ENCODE measurements around the gene FA2H. TPM values are rescaled to one million over a fixed set of nuclear protein-coding genes. Genes with fewer than 3 reads are reported as not detected.
"Not testable (repeated sequence)": the region's sequence is repeated elsewhere in the genome, so short reads cannot be mapped to it uniquely, and the experiment has no call there.

The FA2H gene
- polyA plus RNA-seq, 1 donor = 0.09 TPM

DNA sequence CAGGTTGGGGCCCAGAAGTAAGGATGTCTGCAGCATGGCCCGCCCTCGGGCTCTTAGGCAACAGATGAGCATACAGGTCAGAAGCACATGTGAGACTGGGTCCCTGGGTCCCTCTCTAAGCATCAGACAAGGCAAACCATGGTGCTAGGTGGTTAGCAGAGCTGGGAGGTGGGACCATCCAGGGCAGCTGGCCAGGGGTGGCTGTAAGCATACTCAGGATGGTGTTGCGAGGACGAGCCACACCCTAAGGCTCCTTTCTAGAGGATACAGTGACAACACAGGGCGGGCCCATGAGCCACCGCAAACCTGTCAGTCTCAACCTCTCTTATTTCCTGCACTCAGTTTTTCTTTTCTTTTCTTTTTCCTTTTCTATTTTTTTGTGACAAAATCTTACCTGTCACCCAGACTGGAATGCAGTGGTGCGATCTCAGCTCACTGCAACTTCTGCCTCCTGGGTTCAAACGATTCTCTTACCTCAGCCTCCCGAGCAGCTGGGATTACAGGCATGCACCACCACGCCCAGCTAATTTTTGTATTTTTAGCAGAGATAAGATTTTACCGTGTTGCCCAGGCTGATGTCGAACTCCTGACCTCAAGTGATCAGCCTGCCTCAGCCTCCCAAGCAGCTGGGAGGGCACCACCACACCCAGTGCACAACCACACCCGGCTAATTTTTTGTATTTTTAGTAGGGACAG is 3.6 kb downstream of the FA2H start:
- DNase-seq (ENCODE audit: low read depth) = no peak

- DNase-seq (ENCODE audit: low read depth) = no peak
Measured at GRCh38 chr16:74769586-74770190, 4.9 kb downstream of the FA2H start.

- DNase-seq (ENCODE audit: low read depth) = no peak
Measured at GRCh38 chr16:74768239-74768638, 6.4 kb downstream of the FA2H start.

GRCh38 chr16:74767749-74768148 is 6.9 kb downstream of the FA2H start:
- no peak for DNase-seq (ENCODE audit: low read depth)

DNA sequence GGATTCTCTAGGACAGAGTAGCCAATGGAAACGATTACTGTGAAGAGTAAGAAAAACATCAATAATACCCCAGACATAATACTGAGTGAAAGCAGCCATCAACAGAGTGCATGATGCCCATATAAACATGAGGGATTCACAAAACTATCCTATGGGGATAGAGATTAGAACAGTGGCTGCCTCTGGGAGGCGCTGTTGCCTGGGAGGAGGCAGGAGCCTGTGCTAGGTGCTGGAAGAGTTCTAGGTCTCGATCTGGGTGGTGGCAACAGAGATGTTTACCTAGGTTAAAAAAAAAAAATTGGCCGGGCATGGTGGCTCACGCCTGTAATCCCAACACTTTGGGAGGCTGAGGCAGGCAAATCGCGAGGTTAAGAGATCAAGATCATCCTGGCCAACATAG is 7.9 kb downstream of the FA2H start:
- DNase-seq (ENCODE audit: low read depth) = no peak

DNA sequence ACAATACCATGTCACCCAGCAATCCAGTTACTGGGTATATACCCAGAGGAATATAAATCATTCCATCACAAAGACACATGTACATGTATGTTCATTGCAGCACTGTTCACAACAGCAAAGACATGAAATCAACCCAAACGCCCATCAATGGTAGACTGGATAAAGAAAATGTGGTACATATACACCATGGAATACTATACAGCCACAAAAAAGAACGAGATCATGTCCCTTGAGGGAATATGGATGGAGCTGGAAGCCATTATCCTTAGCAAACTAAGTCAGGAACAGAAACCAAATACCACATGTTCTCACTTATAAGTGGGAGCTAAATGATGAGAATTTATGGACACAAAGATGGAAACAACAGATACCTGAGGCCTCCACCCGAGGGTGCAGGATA is 10.4 kb downstream of the FA2H start:
- DNase-seq (ENCODE audit: low read depth) = not testable (repeated sequence)

DNA sequence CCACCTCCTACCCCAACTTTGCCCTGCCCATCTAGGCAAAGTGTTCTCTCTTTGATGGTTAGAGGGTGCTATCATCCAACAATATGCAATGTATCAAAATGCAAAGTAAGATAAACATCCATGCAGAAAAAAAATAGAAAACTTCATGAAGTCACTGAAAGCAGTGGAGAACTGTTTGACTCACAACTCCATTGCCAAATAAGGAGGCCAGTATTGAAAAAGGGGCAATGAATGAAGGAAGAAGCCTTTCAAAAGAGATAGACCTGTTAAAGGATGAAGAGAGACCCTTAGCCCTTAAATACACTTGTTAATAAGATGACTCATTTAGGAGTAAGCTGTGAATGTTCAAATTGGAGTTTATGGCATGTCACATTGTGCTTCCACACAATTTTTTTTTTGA is 13.0 kb downstream of the FA2H start:
- no peak for DNase-seq (ENCODE audit: low read depth)

DNA sequence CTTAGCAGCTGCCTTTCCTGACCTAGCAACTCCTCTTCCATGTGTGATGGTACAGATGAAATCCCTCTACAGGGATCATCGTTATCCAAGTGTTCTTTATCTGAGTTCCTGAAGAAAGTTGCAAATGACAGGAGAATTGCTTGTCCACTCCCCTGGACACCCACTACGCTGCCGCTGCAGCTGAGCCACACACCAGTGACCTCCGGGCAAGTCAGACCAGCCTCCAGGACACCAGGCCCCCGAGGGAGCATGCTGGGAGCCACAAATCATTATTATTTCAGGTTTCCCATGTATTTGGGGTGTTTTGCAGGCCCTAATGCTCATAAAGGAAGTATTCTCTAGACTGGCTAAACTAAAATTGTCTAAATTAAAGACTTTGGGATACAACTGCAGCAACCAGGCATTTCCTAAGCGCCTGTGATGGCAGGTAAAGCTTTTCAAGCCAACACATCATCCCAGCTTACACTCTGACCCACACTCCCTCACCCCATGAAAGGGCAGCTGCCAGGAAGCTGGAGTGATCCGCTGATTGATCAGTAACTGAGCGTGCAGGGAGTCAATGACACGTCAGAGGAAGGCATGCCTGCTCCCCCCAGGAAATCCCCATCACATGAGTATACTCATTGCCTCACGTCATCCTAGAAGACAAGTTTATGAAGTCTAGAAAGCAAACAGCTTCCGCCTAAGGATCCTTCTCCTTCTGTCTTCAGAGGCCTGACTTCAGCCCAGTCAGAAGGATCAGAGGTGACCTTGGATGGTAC is 14.4 kb downstream of the FA2H start:
- no peak for DNase-seq (ENCODE audit: low read depth)

- no peak for DNase-seq (ENCODE audit: low read depth)
Measured at GRCh38 chr16:74759564-74759963, 15.1 kb downstream of the FA2H start.

GRCh38 chr16:74758801-74759200 is 15.8 kb downstream of the FA2H start:
- DNase-seq (ENCODE audit: low read depth) = no peak

DNA sequence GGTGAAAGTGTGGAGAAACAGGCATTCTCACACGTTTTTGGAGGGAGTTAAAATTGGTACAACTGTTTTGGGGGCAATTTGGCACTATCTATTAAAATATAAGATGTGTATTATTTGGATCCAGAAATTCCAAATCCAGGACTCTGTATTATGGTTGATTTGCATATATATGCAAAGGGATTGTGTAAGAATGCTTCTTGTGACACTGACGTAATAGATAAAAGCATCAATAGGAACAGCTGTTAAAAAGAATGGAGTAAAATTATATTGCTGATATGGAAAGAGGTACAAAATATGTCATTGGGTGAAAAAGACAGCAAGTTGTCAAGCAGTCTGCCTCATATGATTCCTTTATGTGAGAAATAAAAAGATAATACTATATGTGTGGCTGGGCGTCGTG is 17.3 kb downstream of the FA2H start:
- DNase-seq (ENCODE audit: low read depth) = no peak

DNA sequence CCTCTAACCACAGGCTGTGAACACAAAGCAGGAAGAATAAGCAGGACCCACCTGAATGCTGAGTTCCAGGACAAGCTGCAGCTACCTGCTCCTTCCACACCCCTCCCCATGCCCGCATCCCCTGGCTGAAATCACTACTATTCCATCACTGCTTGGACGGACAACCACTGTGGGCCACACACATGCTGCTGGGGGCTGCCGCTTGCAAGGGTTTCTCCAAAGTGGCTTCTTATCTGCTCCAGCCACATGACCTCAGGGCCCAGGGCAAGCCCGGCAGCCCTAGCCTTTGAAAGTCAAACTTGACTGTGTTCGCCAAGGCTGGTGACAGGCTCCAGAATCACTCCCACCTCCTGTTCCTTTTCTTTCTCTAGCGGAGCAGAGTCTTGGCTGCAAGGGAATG is 18.4 kb downstream of the FA2H start:
- DNase-seq (ENCODE audit: low read depth) = no peak

- DNase-seq (ENCODE audit: low read depth) = no peak
Measured at GRCh38 chr16:74753180-74753579, 21.4 kb downstream of the FA2H start.

GRCh38 chr16:74752756-74753155 is 21.9 kb downstream of the FA2H start:
- no peak for DNase-seq (ENCODE audit: low read depth)

- no peak for DNase-seq (ENCODE audit: low read depth)
Measured at GRCh38 chr16:74752258-74752657, 22.4 kb downstream of the FA2H start.

GRCh38 chr16:74751658-74752057 is 23.0 kb downstream of the FA2H start:
- DNase-seq (ENCODE audit: low read depth) = no peak

- DNase-seq (ENCODE audit: low read depth) = no peak
Measured at GRCh38 chr16:74749291-74750055, 25.1 kb downstream of the FA2H start.

DNA sequence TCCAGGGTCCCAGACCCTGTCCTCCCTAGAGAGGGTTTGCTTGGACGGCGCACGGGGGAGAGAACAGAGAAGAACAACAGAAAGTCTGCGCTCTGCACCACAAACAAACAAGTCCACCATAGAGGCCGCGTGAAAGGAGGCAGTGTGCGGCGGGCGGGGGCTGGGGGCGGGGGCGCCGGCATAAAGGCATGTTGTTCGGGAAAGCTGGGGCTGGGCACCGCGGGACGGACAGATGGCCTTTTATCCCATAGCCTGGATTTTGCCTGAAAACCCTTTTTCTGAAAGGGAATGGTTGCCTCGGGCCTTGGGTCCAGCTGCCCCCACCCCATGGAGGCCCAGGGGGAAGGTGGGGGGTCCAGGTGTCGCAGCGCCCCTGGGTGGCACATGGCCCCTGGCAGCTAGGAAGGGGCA is 26.0 kb downstream of the FA2H start:
- DNase-seq (ENCODE audit: low read depth) = no peak

DNA sequence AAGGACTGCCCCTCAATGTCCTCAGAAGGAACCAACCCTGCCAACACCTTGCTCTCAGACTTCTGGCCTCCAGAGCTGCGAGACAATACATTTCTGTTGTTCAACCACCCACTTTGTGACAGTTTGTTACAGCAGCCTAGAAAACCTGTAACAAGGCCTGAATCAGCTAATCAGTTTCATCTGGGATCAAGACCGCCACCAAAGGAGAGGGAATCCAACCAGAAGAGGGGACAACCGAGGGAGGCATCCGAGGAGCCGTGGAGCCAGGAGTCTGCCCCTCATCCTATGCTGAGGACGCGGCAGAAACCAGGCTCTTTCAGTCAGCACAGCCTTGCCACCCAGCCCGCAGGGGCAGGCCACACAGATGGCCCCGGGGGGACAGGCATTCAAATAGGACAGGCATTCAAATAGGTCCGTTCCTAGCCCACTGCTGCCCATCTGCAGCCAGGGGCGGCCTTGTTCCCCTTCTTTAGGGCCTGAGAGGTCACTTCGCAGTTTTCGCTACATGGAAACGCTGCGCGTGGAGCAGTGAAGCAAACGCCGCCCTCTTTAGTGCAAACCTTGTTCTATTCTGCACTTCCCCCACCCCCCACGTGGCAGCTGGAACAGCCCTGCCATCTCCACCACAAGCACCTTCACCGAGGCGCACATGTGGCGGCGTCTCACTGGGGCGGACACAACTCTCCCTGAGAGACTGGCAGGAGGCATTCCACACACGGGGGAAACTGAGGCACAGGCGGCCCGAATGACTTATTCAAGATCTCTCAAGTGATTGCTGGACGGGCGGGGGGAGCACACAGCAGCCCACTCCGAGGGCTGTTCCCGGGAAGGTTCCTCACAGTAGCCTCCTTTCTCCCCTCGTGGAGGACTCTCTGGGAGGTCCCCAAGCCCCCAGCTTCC is 26.7 kb downstream of the FA2H start:
- no peak for DNase-seq (ENCODE audit: low read depth)

DNA sequence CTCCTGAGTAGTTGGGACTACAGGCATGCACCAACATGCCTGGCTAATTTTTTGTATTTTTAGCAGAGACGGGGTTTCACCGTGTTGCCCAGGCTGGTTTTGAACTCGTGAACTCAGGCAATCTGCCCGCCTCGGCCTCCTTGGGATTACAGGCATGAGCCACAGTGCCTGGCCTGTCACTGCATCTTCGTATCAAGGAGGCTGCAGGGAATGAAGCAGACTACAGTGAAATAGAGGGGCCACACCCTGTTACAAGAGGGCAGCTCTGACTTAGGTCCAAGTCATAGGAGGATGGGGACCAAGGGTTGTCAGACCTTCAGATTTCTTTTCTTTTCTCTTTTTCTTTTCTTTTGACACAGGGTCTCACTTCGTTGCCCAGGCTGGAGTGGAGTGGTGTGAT is 28.7 kb downstream of the FA2H start:
- no peak for DNase-seq (ENCODE audit: low read depth)

GRCh38 chr16:74745109-74745615 is 29.5 kb downstream of the FA2H start:
- DNase-seq (ENCODE audit: low read depth) = no peak

Data from forelimb muscle (tissue), 1 donor.